Measurements from ENCODE around the gene CHRNB4.

CHRNB4 gene

GRCh38 chr15:78574944-78575343, 66.1 kb downstream of the CHRNB4 start:
- Histone ChIP-seq H3K4me3 (replicated peaks; ENCODE audit: insufficient read depth, low read length) (no peak overlapping the region), H3K27me3 (ENCODE audit: insufficient read depth, poor library complexity, severe bottlenecking) (peaks cover 2% of the 10 kb centered on the region), H3K27ac (replicated peaks) (no peak overlapping the region)
- no peak for TF ChIP-seq GABPA (IDR thresholded peaks at IDR 0.05; ENCODE audit: low read depth)
- TF ChIP-seq POLR2AphosphoS5 (IDR thresholded peaks at IDR 0.05; ENCODE audit: low read depth): no peak
- TF ChIP-seq SPI1 (IDR thresholded peaks at IDR 0.05; ENCODE audit: borderline replicate concordance, low read depth): no peak
- TF ChIP-seq, protein P1, sequence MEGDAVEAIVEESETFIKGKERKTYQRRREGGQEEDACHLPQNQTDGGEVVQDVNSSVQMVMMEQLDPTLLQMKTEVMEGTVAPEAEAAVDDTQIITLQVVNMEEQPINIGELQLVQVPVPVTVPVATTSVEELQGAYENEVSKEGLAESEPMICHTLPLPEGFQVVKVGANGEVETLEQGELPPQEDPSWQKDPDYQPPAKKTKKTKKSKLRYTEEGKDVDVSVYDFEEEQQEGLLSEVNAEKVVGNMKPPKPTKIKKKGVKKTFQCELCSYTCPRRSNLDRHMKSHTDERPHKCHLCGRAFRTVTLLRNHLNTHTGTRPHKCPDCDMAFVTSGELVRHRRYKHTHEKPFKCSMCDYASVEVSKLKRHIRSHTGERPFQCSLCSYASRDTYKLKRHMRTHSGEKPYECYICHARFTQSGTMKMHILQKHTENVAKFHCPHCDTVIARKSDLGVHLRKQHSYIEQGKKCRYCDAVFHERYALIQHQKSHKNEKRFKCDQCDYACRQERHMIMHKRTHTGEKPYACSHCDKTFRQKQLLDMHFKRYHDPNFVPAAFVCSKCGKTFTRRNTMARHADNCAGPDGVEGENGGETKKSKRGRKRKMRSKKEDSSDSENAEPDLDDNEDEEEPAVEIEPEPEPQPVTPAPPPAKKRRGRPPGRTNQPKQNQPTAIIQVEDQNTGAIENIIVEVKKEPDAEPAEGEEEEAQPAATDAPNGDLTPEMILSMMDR (IDR thresholded peaks at IDR 0.05; ENCODE audit: insufficient read depth, low read length): no peak
- TF ChIP-seq, protein P2, sequence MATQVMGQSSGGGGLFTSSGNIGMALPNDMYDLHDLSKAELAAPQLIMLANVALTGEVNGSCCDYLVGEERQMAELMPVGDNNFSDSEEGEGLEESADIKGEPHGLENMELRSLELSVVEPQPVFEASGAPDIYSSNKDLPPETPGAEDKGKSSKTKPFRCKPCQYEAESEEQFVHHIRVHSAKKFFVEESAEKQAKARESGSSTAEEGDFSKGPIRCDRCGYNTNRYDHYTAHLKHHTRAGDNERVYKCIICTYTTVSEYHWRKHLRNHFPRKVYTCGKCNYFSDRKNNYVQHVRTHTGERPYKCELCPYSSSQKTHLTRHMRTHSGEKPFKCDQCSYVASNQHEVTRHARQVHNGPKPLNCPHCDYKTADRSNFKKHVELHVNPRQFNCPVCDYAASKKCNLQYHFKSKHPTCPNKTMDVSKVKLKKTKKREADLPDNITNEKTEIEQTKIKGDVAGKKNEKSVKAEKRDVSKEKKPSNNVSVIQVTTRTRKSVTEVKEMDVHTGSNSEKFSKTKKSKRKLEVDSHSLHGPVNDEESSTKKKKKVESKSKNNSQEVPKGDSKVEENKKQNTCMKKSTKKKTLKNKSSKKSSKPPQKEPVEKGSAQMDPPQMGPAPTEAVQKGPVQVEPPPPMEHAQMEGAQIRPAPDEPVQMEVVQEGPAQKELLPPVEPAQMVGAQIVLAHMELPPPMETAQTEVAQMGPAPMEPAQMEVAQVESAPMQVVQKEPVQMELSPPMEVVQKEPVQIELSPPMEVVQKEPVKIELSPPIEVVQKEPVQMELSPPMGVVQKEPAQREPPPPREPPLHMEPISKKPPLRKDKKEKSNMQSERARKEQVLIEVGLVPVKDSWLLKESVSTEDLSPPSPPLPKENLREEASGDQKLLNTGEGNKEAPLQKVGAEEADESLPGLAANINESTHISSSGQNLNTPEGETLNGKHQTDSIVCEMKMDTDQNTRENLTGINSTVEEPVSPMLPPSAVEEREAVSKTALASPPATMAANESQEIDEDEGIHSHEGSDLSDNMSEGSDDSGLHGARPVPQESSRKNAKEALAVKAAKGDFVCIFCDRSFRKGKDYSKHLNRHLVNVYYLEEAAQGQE (IDR thresholded peaks at IDR 0.05; ENCODE audit: insufficient replicate concordance, low read depth): no peak
- DNase-seq (ENCODE audit: low read depth in 1 of 2, low spot score in 1 of 2): no peak
